ENCODE data around the gene KISS1R.

Gene KISS1R

GRCh38 chr19:944171-944567, 27.0 kb downstream of the KISS1R start:
- H3K4me3 ChIP-seq (ENCODE audit: low read depth, low read length), result no peak overlapping the region
- no peaks in the 10 kb centered on the region for H3K27me3 ChIP-seq (ENCODE audit: control insufficient read depth, insufficient read depth, low read length)

GRCh38 chr19:944663-945241, 27.6 kb downstream of the KISS1R start:
- Histone ChIP-seq H3K4me1 (ENCODE audit: control insufficient read depth, insufficient read depth, low read length) (no peaks in the 10 kb centered on the region), H3K9me3 (ENCODE audit: control insufficient read depth, insufficient read depth, low read length) (no peaks in the 10 kb centered on the region), H3K27me3 (ENCODE audit: control insufficient read depth, insufficient read depth, low read length) (no peaks in the 10 kb centered on the region), H3K4me3 (ENCODE audit: low read depth, low read length) (no peak overlapping the region), H3K27ac (ENCODE audit: low read depth, low read length) (no peak overlapping the region), H3K9ac (ENCODE audit: low read depth, low read length) (no peak overlapping the region), H3K36me3 (ENCODE audit: control insufficient read depth, insufficient read depth, low read length) (peaks cover 14% of the 10 kb centered on the region)

More at GRCh38 chr19:944171-944567, 27.0 kb downstream of the KISS1R start:
- H3K4me1 ChIP-seq (ENCODE audit: control insufficient read depth, insufficient read depth, low read length), result no peaks in the 10 kb centered on the region
- H3K36me3 ChIP-seq (ENCODE audit: control insufficient read depth, insufficient read depth, low read length), result peaks cover 20% of the 10 kb centered on the region
- H3K9me3 ChIP-seq (ENCODE audit: control insufficient read depth, insufficient read depth, low read length), result no peaks in the 10 kb centered on the region
- no peak overlapping the region for H3K9ac ChIP-seq (ENCODE audit: low read depth, low read length)
- no peak overlapping the region for H3K27ac ChIP-seq (ENCODE audit: low read depth, low read length)

GRCh38 chr19:945401-946252, 28.5 kb downstream of the KISS1R start:
- H3K27me3 ChIP-seq (ENCODE audit: control insufficient read depth, insufficient read depth, low read length), result no peaks in the 10 kb centered on the region
- no peaks in the 10 kb centered on the region for H3K4me1 ChIP-seq (ENCODE audit: control insufficient read depth, insufficient read depth, low read length)
- H3K36me3 ChIP-seq (ENCODE audit: control insufficient read depth, insufficient read depth, low read length), result peaks cover 10% of the 10 kb centered on the region
- H3K4me3 ChIP-seq (ENCODE audit: low read depth, low read length), result no peak overlapping the region
- no peak overlapping the region for H3K9ac ChIP-seq (ENCODE audit: low read depth, low read length)
- H3K27ac ChIP-seq (ENCODE audit: low read depth, low read length), result no peak overlapping the region
- H3K9me3 ChIP-seq (ENCODE audit: control insufficient read depth, insufficient read depth, low read length), result no peaks in the 10 kb centered on the region

GRCh38 chr19:947090-947706, 30.1 kb downstream of the KISS1R start:
- Histone ChIP-seq H3K36me3 (ENCODE audit: control insufficient read depth, insufficient read depth, low read length) (peaks cover 5% of the 10 kb centered on the region), H3K9ac (ENCODE audit: low read depth, low read length) (no peak overlapping the region), H3K4me1 (ENCODE audit: control insufficient read depth, insufficient read depth, low read length) (no peaks in the 10 kb centered on the region)

GRCh38 chr19:947707-948539, 30.8 kb downstream of the KISS1R start:
- Histone ChIP-seq H3K4me3 (ENCODE audit: low read depth, low read length) (no peak overlapping the region), H3K36me3 (ENCODE audit: control insufficient read depth, insufficient read depth, low read length) (peaks cover under 1% of the 10 kb centered on the region), H3K27ac (ENCODE audit: low read depth, low read length) (no peak overlapping the region)

More at GRCh38 chr19:947090-947706, 30.1 kb downstream of the KISS1R start:
- no peaks in the 10 kb centered on the region for H3K27me3 ChIP-seq (ENCODE audit: control insufficient read depth, insufficient read depth, low read length)
- no peak overlapping the region for H3K27ac ChIP-seq (ENCODE audit: low read depth, low read length)
- no peaks in the 10 kb centered on the region for H3K9me3 ChIP-seq (ENCODE audit: control insufficient read depth, insufficient read depth, low read length)
- no peak overlapping the region for H3K4me3 ChIP-seq (ENCODE audit: low read depth, low read length)

GRCh38 chr19:948842-949496, 31.8 kb downstream of the KISS1R start:
- H3K9ac ChIP-seq (ENCODE audit: low read depth, low read length), result no peak overlapping the region

More at GRCh38 chr19:947707-948539, 30.8 kb downstream of the KISS1R start:
- no peaks in the 10 kb centered on the region for H3K27me3 ChIP-seq (ENCODE audit: control insufficient read depth, insufficient read depth, low read length)
- H3K9me3 ChIP-seq (ENCODE audit: control insufficient read depth, insufficient read depth, low read length), result no peaks in the 10 kb centered on the region
- peaks cover 4% of the 10 kb centered on the region for H3K4me1 ChIP-seq (ENCODE audit: control insufficient read depth, insufficient read depth, low read length)
- H3K9ac ChIP-seq (ENCODE audit: low read depth, low read length), result no peak overlapping the region

GRCh38 chr19:950352-951066, 33.4 kb downstream of the KISS1R start:
- Histone ChIP-seq H3K27me3 (ENCODE audit: control insufficient read depth, insufficient read depth, low read length) (no peaks in the 10 kb centered on the region), H3K4me1 (ENCODE audit: control insufficient read depth, insufficient read depth, low read length) (peaks cover 11% of the 10 kb centered on the region), H3K4me3 (ENCODE audit: low read depth, low read length) (no peak overlapping the region), H3K36me3 (ENCODE audit: control insufficient read depth, insufficient read depth, low read length) (no peaks in the 10 kb centered on the region), H3K27ac (ENCODE audit: low read depth, low read length) (no peak overlapping the region), H3K9ac (ENCODE audit: low read depth, low read length) (no peak overlapping the region), H3K9me3 (ENCODE audit: control insufficient read depth, insufficient read depth, low read length) (no peaks in the 10 kb centered on the region)

More at GRCh38 chr19:948842-949496, 31.8 kb downstream of the KISS1R start:
- no peaks in the 10 kb centered on the region; the same call in 1 of the 2 replicates for H3K36me3 ChIP-seq (ENCODE audit: control insufficient read depth, insufficient read depth, low read length)
- H3K4me3 ChIP-seq (ENCODE audit: low read depth, low read length), result no peak overlapping the region
- no peak overlapping the region for H3K27ac ChIP-seq (ENCODE audit: low read depth, low read length)
- H3K4me1 ChIP-seq (ENCODE audit: control insufficient read depth, insufficient read depth, low read length), result peaks cover 11% of the 10 kb centered on the region
- H3K27me3 ChIP-seq (ENCODE audit: control insufficient read depth, insufficient read depth, low read length), result no peaks in the 10 kb centered on the region
- no peaks in the 10 kb centered on the region for H3K9me3 ChIP-seq (ENCODE audit: control insufficient read depth, insufficient read depth, low read length)

GRCh38 chr19:952049-952679, 35.0 kb downstream of the KISS1R start:
- Histone ChIP-seq H3K27me3 (ENCODE audit: control insufficient read depth, insufficient read depth, low read length) (no peaks in the 10 kb centered on the region), H3K36me3 (ENCODE audit: control insufficient read depth, insufficient read depth, low read length) (no peaks in the 10 kb centered on the region), H3K27ac (ENCODE audit: low read depth, low read length) (peak overlapping the region; percentile 78), H3K4me1 (ENCODE audit: control insufficient read depth, insufficient read depth, low read length) (peaks cover 18% of the 10 kb centered on the region), H3K9ac (ENCODE audit: low read depth, low read length) (no peak overlapping the region), H3K9me3 (ENCODE audit: control insufficient read depth, insufficient read depth, low read length) (no peaks in the 10 kb centered on the region), H3K4me3 (ENCODE audit: low read depth, low read length) (no peak overlapping the region)

- Histone ChIP-seq H3K9me3 (ENCODE audit: control insufficient read depth, insufficient read depth, low read length) (no peaks in the 10 kb centered on the region), H3K4me1 (ENCODE audit: control insufficient read depth, insufficient read depth, low read length) (peaks cover 18% of the 10 kb centered on the region), H3K9ac (ENCODE audit: low read depth, low read length) (no peak overlapping the region), H3K4me3 (ENCODE audit: low read depth, low read length) (no peak overlapping the region; the same call in 1 of the 2 replicates), H3K36me3 (ENCODE audit: control insufficient read depth, insufficient read depth, low read length) (no peaks in the 10 kb centered on the region), H3K27me3 (ENCODE audit: control insufficient read depth, insufficient read depth, low read length) (no peaks in the 10 kb centered on the region), H3K27ac (ENCODE audit: low read depth, low read length) (peak overlapping the region; percentile 78)
Observed at GRCh38 chr19:952680-953444, 35.7 kb downstream of the KISS1R start.

Data from HUES48 (cell line).